Keratinocyte (primary cell): Measurements from ENCODE around the gene NF1.
A peak's percentile ranks its signal among the peaks of the same experiment; 100 is the strongest.

Experiments used
- EZH2 ChIP-seq: IDR thresholded peaks from one replicate; pipeline ENCODE4 v1.6.1; 2012; ENCODE audit warnings: inconsistent platforms, mild to moderate bottlenecking, low read length, moderate library complexity
- TF ChIP-seq, protein P1 (sequence below), 3 experiments: IDR thresholded peaks in 1 of 3; conservative IDR thresholded peaks in 1 of 3; optimal IDR thresholded peaks in 1 of 3; 2 replicates in 2 of 3; 3 replicates in 1 of 3; pipeline versions ENCODE3 to v1.5.1; 2011; ENCODE audit warnings: low read length in 3 of 3, mild to moderate bottlenecking in 3 of 3, moderate library complexity in 2 of 3, control low read depth in 1 of 3, inconsistent platforms in 1 of 3; ENCODE audit not compliant: insufficient read depth in 2 of 3; ENCODE audit errors: extremely low read depth in 1 of 3

DNA sequence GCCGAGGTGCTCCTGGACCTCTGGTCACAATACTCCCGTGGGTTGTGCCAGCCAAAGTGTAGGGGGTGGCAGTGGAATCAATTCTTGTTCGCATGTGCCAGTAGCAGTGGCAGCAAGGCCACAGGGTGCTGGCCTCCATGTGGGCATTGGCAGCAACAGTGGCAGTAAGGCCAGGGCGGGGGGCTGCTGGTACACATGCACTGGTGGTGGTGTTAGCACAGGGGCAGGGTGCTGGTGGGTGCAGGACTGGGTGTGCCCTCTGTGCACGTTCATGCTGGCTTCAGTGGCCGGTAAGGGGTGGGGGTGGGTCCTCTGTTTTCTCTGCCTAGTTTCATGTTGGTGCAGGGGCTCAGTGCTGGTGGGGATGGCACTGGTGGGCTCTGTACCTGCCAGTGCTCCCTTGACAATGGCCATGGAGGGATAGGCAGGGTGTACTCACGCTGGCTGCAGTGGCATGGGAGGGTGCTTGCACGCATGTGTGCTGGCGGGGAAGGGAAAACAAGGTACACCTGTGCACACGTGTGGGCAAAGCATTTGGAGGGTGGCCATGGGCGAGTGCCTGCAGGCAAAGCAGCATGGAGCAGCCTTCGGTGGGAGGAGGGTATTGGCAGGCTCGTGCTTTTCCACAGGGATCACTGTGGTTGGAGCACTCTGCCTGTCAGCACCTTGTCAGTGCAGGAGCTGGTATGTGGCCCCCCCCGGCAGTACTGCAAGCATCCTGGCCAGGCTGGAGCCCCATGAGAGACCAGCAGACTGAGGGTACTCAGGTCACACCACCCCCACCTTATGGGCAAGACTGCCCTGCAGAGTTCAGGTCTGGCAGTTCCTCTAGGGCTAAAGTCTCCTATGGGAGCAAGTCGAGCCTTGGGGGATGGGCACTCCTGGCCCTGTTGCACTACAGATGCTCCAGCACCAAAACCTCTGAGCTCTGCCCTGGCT lies 35.8 kb downstream of the NF1 start:
- TF ChIP-seq, protein P1, sequence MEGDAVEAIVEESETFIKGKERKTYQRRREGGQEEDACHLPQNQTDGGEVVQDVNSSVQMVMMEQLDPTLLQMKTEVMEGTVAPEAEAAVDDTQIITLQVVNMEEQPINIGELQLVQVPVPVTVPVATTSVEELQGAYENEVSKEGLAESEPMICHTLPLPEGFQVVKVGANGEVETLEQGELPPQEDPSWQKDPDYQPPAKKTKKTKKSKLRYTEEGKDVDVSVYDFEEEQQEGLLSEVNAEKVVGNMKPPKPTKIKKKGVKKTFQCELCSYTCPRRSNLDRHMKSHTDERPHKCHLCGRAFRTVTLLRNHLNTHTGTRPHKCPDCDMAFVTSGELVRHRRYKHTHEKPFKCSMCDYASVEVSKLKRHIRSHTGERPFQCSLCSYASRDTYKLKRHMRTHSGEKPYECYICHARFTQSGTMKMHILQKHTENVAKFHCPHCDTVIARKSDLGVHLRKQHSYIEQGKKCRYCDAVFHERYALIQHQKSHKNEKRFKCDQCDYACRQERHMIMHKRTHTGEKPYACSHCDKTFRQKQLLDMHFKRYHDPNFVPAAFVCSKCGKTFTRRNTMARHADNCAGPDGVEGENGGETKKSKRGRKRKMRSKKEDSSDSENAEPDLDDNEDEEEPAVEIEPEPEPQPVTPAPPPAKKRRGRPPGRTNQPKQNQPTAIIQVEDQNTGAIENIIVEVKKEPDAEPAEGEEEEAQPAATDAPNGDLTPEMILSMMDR (optimal IDR thresholded peaks at IDR 0.05 in 1 of 3, IDR thresholded peaks at IDR 0.05 in 1 of 3, conservative IDR thresholded peaks at IDR 0.05 in 1 of 3; ENCODE audit: extremely low read depth in 1 of 3, insufficient read depth in 2 of 3, low read length in 3 of 3), result peak in 1 of 3 experiments; percentile 0
- no peak for TF ChIP-seq EZH2
